T-helper 1 cell treated with Interleukin-12 subunit alpha and Interleukin-12 subunit beta and Interleukin-4 antibody, amounts not matched to agents 30 μg/mL and 1 μg/mL, for 36 hours (primary cell): ENCODE data around the gene MDFIC.

Source experiments
- H3K27ac Mint-ChIP-seq: one replicate; pipeline ENCODE4 v1.8.0; 2021; ENCODE audit warnings: mild to moderate bottlenecking, mixed read lengths
- H3K27me3 Mint-ChIP-seq: one replicate; pipeline ENCODE4 v1.8.0; 2021; ENCODE audit warnings: low read depth, mixed read lengths
- H3K36me3 Mint-ChIP-seq: one replicate; pipeline ENCODE4 v1.8.0; 2021; ENCODE audit warnings: low read depth, mixed read lengths
- H3K4me1 Mint-ChIP-seq: one replicate; pipeline ENCODE4 v1.8.0; 2021; ENCODE audit warnings: low read depth, mixed read lengths
- H3K4me3 Mint-ChIP-seq: one replicate; pipeline ENCODE4 v1.8.0; 2021; ENCODE audit warnings: mild to moderate bottlenecking, moderate library complexity, mixed read lengths
- H3K9me3 Mint-ChIP-seq: one replicate; pipeline ENCODE4 v1.8.0; 2021; ENCODE audit warnings: mixed read lengths

Gene MDFIC

DNA sequence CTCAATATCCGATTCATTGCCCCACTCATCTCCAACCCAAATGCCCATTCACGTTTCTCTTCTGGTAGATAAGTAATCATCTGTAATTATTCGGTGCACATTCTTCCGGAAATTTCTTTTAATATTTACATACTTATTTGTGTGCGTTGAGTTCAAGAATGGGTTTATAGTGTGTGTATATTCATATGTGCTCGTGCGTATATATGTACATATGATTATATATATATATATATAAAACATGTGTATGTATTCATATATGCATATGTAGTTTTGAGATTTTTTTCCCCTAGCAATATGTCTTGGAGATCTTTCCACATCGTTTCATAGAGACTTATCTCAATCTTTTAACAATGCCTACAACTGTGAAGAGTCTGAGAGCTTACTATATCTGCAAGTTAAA, 118.2 kb downstream of the MDFIC start:
- peaks cover 4% of the 10 kb centered on the region for H3K9me3 Mint-ChIP-seq
- H3K4me3 Mint-ChIP-seq = no peak overlapping the region

DNA sequence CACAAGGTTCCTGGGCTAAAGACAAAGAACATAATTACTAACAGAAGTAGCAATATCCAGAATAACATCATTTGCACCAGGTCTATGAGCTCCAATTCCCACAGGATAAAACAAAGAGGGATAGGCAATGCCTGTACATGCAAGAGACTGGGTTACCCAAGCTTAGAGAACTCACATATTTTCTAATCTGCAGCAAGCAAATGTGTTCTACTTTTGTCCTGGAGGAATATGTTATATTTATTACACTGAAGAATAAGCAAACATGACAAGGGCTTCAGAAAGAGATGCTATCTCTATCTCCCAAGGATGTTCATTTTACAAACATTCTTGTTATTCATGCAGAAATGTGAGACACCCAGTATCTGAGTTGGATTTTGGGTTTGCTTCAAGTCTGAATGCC, 118.6 kb downstream of the MDFIC start:
- Mint-ChIP-seq H3K4me3 (no peak overlapping the region), H3K9me3 (peaks cover 4% of the 10 kb centered on the region), H3K4me1 (peaks cover 12% of the 10 kb centered on the region), H3K27ac (no peak overlapping the region), H3K36me3 (peaks cover 4% of the 10 kb centered on the region), H3K27me3 (peaks cover 17% of the 10 kb centered on the region)

More for the DNA sequence above, 118.2 kb downstream of the MDFIC start:
- Mint-ChIP-seq H3K36me3 (peaks cover 4% of the 10 kb centered on the region), H3K27ac (no peak overlapping the region), H3K4me1 (peaks cover 12% of the 10 kb centered on the region), H3K27me3 (peaks cover 18% of the 10 kb centered on the region)

DNA sequence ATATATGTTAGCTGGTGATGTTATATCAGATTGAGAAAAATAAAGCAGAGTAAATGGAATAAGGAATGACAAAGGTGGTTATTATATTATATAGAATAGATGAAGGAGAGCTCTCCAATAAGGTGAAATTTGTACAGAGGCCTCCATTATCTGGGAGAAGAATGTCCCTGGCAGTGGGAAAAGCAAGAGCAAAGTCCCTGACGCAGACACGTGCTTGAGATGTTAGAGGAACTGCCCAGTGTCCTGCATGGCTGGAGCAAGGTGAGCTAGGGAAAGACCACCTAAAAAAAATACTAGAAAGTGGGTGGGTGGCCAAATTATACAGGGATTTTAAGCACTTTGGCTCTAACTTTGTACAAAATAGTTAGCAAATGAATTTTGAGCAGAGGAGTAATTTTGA, 120.7 kb downstream of the MDFIC start:
- Mint-ChIP-seq H3K36me3 (peaks cover 2% of the 10 kb centered on the region), H3K27me3 (peaks cover 14% of the 10 kb centered on the region), H3K4me1 (peaks cover 3% of the 10 kb centered on the region), H3K4me3 (no peak overlapping the region), H3K27ac (no peak overlapping the region), H3K9me3 (peaks cover 4% of the 10 kb centered on the region)

GRCh38 chr7:115043605-115044004, 121.7 kb downstream of the MDFIC start:
- Mint-ChIP-seq H3K36me3 (no peaks in the 10 kb centered on the region), H3K27ac (no peak overlapping the region), H3K4me1 (no peaks in the 10 kb centered on the region), H3K9me3 (no peaks in the 10 kb centered on the region), H3K4me3 (no peak overlapping the region), H3K27me3 (peaks cover 14% of the 10 kb centered on the region)

DNA sequence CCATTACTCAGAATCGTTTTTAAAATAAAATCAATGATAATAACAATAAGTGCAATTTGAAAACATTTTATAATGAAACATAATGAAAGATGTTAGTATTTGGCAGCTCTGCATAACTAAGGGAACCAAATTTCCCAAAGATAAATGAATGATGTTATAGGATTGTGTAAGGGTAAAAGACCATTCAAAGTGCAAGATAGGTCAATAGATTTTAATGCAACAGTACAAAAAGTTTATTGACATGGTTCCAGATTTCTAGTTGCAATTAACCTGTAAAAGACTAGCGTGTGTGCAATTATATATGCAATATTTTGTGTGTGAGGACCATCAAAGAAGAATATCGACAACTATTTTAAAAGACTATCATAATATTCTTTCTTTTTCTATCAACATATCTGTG, 122.3 kb downstream of the MDFIC start:
- no peaks in the 10 kb centered on the region for H3K4me1 Mint-ChIP-seq
- no peaks in the 10 kb centered on the region for H3K36me3 Mint-ChIP-seq
- H3K4me3 Mint-ChIP-seq = no peak overlapping the region
- no peak overlapping the region for H3K27ac Mint-ChIP-seq
- H3K9me3 Mint-ChIP-seq = no peaks in the 10 kb centered on the region
- H3K27me3 Mint-ChIP-seq = peaks cover 14% of the 10 kb centered on the region

DNA sequence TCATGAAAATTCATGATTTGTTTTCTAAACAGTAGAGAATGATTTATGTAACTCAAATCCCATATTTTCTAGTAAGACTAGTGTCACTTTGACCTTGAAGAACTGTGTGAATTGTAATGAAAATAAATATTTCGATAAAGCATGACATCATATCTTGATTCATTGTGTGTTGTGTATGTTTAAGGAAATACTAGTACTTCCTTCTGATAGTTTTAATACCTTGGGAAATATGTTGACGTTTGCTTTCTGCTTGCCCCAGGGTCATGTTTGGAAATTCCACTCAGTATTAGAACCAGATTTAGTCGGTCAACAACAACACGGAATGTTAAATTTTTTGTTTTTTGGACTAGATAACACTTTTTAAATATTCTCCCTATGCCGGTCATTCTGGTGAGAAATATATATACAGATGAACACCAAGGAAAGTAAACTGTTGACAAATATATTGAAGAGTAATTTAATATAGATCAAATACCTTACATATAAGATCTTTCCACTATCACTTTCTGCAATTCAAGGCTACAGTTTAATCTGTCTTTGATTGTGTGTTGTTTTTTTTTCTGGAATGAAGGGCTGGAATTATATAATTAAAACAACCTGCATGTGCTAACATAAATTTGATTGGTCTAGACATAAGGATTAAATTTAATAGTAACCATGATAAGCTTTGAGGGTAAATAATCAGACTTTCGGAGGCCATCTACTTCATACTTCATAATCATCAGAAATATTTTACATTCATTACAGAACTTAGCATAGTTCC, 126.2 kb downstream of the MDFIC start:
- Mint-ChIP-seq H3K4me1 (no peaks in the 10 kb centered on the region), H3K9me3 (peaks cover 4% of the 10 kb centered on the region), H3K36me3 (no peaks in the 10 kb centered on the region), H3K27me3 (peaks cover 13% of the 10 kb centered on the region), H3K4me3 (no peak overlapping the region), H3K27ac (no peak overlapping the region)

DNA sequence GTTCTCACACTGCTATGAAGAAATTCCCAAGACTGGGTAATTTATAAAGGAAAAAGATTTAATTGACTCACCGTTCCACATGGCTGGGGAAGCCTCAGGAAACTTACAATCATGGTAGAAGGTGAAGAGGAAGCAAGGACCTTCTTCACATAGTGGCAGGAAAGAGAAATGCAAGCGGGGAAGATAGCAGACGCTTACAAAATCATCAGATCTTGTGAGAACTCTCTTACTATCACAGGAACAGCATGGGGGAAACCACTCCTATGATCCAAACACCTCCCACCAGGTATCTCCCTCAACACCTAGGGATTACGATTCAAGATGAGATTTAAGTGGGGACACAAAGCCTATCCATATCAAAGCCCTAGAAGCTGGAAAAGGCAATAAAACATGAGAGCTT, 130.8 kb downstream of the MDFIC start:
- H3K9me3 Mint-ChIP-seq = peaks cover 4% of the 10 kb centered on the region
- H3K4me1 Mint-ChIP-seq = no peaks in the 10 kb centered on the region
- no peak overlapping the region for H3K4me3 Mint-ChIP-seq
- H3K36me3 Mint-ChIP-seq = no peaks in the 10 kb centered on the region
- H3K27ac Mint-ChIP-seq = no peak overlapping the region
- H3K27me3 Mint-ChIP-seq = peaks cover 11% of the 10 kb centered on the region

DNA sequence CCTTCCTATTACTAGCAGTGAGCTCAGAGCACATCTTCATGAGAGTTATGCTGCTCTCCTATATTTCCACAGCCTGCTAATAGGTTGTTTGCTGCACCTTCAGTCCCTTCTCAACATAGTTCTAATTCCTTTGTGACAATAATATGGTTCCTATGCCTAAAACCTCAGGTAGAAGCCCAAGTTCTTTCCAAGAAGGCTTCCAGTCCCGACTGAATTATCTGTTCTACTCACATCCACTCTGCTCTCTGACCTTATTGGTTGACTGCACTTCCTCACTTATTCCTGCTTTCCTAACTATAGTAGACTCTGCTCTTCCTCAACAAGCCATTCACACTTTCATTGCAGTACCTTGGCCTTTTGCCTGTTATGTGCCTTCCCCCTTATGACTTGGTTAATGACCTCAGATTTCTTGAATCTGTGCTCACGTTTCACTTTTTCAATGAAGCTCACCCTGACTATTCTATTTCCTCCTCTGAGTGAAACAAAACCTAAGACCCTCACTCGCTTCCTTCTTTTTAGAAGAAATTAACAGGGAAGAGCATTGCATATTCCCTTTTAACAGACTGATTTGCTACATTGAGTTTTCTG, 132.7 kb downstream of the MDFIC start:
- no peak overlapping the region for H3K4me3 Mint-ChIP-seq
- no peak overlapping the region for H3K27ac Mint-ChIP-seq
- no peaks in the 10 kb centered on the region for H3K36me3 Mint-ChIP-seq
- H3K27me3 Mint-ChIP-seq = peaks cover 11% of the 10 kb centered on the region
- H3K4me1 Mint-ChIP-seq = no peaks in the 10 kb centered on the region
- peaks cover 4% of the 10 kb centered on the region for H3K9me3 Mint-ChIP-seq

DNA sequence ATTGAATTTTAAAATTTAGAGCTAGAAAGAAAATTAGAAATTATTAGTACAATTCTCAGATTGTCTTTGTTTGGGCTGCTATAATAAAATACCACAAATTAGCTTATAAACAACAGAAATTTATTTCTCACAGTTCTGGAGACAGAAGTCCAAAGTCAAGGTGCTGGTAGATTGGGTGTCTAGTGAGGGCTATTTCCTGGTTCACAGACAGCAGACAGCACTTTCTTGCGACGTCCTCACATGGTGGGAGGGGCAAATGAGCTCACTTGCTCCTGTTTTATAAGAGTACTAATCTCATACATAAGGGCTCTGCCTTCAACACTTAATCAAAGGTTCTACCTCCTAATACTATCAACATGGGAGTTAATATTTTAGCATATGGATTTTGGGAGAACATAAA, 134.1 kb downstream of the MDFIC start:
- Mint-ChIP-seq H3K9me3 (peaks cover 4% of the 10 kb centered on the region), H3K27ac (no peak overlapping the region), H3K36me3 (no peaks in the 10 kb centered on the region), H3K4me1 (no peaks in the 10 kb centered on the region), H3K27me3 (peaks cover 6% of the 10 kb centered on the region), H3K4me3 (no peak overlapping the region)

GRCh38 chr7:115058726-115059125, 136.8 kb downstream of the MDFIC start:
- Mint-ChIP-seq H3K4me3 (no peak overlapping the region), H3K9me3 (no peaks in the 10 kb centered on the region), H3K27me3 (peaks cover 6% of the 10 kb centered on the region), H3K36me3 (no peaks in the 10 kb centered on the region), H3K27ac (no peak overlapping the region), H3K4me1 (no peaks in the 10 kb centered on the region)

DNA sequence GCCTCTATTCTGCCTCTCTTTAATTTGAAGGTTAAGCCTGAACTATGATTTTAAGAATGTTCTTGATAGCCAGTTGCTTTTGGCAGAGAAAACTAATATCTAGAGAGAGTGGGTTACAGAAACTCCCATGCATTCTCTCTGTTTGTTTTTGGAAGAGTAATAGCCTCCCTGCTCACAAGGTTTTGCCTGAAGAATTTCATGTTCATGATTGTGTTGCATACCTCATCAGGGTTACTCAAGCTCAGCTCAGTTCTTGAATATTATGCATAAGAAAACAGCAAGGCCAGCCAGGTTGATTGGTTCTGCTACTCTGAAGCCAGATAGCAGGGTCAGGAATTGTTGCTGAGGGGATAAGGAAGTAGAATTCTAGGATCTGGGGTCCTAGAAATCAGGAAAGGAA, 137.4 kb downstream of the MDFIC start:
- H3K9me3 Mint-ChIP-seq = no peaks in the 10 kb centered on the region
- H3K4me3 Mint-ChIP-seq = no peak overlapping the region
- peaks cover 9% of the 10 kb centered on the region for H3K27me3 Mint-ChIP-seq
- no peaks in the 10 kb centered on the region for H3K36me3 Mint-ChIP-seq
- no peak overlapping the region for H3K27ac Mint-ChIP-seq
- H3K4me1 Mint-ChIP-seq = no peaks in the 10 kb centered on the region

DNA sequence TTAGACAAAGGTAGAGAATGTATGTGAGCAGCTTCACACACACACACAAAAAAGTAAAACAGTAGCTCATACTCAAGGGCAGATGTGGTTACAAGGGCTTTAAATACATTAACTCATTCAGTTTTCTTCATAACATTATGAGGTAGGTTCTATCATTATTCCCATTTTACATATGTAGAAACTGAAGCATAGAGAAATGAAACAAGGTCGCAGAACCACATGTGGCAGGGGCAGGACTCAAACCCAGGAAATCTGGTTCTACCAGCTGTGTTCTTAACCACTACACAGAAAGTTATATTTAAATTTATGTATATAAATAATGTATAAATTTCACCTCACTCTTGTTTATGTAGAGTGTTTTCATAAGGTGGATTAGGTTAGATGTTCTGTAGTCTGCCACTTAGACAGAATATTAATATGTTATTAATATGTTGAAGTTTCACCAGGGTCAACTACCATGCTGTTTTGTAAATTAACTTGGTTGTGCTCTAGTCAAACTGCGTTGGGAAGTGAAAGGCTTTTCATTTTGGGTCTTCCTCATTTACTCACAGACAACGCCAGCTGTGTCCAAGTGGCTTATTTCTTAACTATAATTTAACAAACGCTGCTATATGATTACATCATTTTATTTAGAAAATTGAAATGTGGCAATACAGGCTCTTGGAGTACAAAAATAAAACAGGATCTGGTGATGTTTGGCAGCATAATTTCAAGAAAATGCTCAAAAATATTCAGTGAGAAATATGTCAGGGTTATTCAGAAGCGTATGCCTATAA, 138.4 kb downstream of the MDFIC start:
- no peaks in the 10 kb centered on the region for H3K9me3 Mint-ChIP-seq
- no peak overlapping the region for H3K27ac Mint-ChIP-seq
- H3K27me3 Mint-ChIP-seq = peaks cover 6% of the 10 kb centered on the region
- no peaks in the 10 kb centered on the region for H3K36me3 Mint-ChIP-seq
- no peaks in the 10 kb centered on the region for H3K4me1 Mint-ChIP-seq
- no peak overlapping the region for H3K4me3 Mint-ChIP-seq

- no peaks in the 10 kb centered on the region for H3K36me3 Mint-ChIP-seq
- peaks cover 3% of the 10 kb centered on the region for H3K27me3 Mint-ChIP-seq
- no peak overlapping the region for H3K27ac Mint-ChIP-seq
- H3K4me1 Mint-ChIP-seq = peaks cover 4% of the 10 kb centered on the region
- no peak overlapping the region for H3K4me3 Mint-ChIP-seq
- H3K9me3 Mint-ChIP-seq = peaks cover 4% of the 10 kb centered on the region
Observed at GRCh38 chr7:115066050-115066449, 144.2 kb downstream of the MDFIC start.

DNA sequence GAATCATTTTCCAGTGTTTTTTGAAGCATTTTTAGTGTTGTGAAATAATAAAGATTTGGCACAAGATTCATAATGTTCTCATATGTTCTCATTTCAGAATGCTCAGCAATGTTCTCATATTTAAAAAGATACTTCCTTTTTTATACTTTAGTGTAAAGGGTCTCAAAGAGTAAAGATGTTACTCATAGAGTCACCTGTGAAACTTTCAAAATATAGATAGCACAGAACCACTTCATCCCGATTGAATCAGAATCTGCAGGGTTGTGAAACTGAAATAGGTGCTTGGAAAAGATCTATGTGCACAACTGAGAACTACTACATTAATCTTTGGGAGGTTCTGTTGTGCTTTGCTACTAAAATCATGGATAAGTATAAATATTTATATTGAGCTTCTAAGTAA, 144.7 kb downstream of the MDFIC start:
- H3K9me3 Mint-ChIP-seq = peaks cover 4% of the 10 kb centered on the region
- H3K27me3 Mint-ChIP-seq = peaks cover 3% of the 10 kb centered on the region
- no peaks in the 10 kb centered on the region for H3K36me3 Mint-ChIP-seq
- no peak overlapping the region for H3K27ac Mint-ChIP-seq
- no peak overlapping the region for H3K4me3 Mint-ChIP-seq
- H3K4me1 Mint-ChIP-seq = peaks cover 4% of the 10 kb centered on the region

GRCh38 chr7:115068220-115068619, 146.3 kb downstream of the MDFIC start:
- no peak overlapping the region for H3K27ac Mint-ChIP-seq
- no peak overlapping the region for H3K4me3 Mint-ChIP-seq
- H3K4me1 Mint-ChIP-seq = peaks cover 4% of the 10 kb centered on the region
- H3K36me3 Mint-ChIP-seq = no peaks in the 10 kb centered on the region
- H3K27me3 Mint-ChIP-seq = peaks cover 3% of the 10 kb centered on the region
- peaks cover 4% of the 10 kb centered on the region for H3K9me3 Mint-ChIP-seq
